Measurements from ENCODE around the gene TRIL. TPM values are rescaled to one million over a fixed set of nuclear protein-coding genes. Genes with fewer than 3 reads are reported as not detected.
A peak's percentile ranks its signal among the peaks of the same experiment; 100 is the strongest.

Gene TRIL
- total and polyA plus RNA-seq, 2 of the 4 experiments (the other 2 are of a cell fraction) = under 0.01 to 0.09 TPM

DNA sequence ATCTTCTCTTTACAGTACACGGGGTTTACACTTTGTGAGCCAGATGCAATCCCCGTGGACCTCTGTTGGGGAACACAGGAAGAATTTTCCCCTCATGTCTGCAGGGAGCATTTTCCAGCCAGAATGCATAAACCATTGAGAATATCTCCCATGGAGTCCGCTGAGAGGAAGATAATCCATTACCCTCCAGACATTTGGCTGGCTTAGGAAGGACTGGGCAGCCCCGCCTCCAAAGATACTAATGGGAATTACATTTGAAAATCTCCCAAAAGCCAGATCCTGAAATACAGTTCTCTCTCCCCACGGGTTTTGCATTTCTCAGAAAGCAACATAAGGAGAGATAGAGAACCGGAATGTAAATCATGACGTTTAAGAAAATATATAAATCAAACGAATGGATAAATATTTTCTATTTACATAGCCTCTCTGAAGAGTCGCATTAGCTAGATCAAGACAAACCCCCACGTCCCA, 53.5 kb downstream of the TRIL start:
- no peaks in the 10 kb centered on the region for H3K9me1 ChIP-seq (ENCODE audit: insufficient read depth, low read length)
- POLR2A ChIA-PET (ENCODE audit: unreplicated experiment) = interaction anchor here (0.6 kb wide), 1 partner anchor 67 kb away, joined by 3 read pairs; no protein-coding TSS in a partner anchor
- H3K27me3 ChIP-seq (ENCODE audit: control insufficient read depth, insufficient read depth, low read length) = peaks cover 3% of the 10 kb centered on the region
- no peak overlapping the region for H4K91ac ChIP-seq (ENCODE audit: insufficient read depth, low read depth, low read length)
- no peak overlapping the region for H3K14ac ChIP-seq (replicated peaks; ENCODE audit: low read depth, low read length)
- H3K79me1 ChIP-seq (ENCODE audit: low read depth in 1 of 2, low read length in 2 of 2) = no peaks in the 10 kb centered on the region
- intact Hi-C loops (cut with micrococcal nuclease) (no loop called here), in situ Hi-C loops (cut with MboI; ENCODE audit: low sequenced_read_pairs) (no loop called here), dilution Hi-C loops (cut with HindIII; ENCODE audit: low sequenced_read_pairs, unreplicated experiment) (no loop called here)
- H3K4me3 ChIP-seq (ENCODE audit: insufficient read depth, low read depth, low read length) = peak overlapping the region; percentile 30
- no peak overlapping the region for H2BK20ac ChIP-seq (ENCODE audit: low read depth, low read length)
- ATAC-seq (ENCODE audit: low read depth) (peak; percentile 82), DNase-seq (no peak)
- no peak overlapping the region for H3K4ac ChIP-seq (ENCODE audit: low read depth, low read length)
- H3K18ac ChIP-seq (ENCODE audit: low read depth, low read length) = no peak overlapping the region
- H3K27ac ChIP-seq (ENCODE audit: insufficient read depth, low read length) = no peak overlapping the region
- H2AFZ ChIP-seq (replicated peaks; ENCODE audit: low read length, poor library complexity) = peak overlapping the region; percentile 16
- H3K56ac ChIP-seq (ENCODE audit: extremely low read depth, insufficient read depth, low read length) = no peak overlapping the region
- no peak overlapping the region for H4K5ac ChIP-seq (ENCODE audit: low read depth, low read length)
- no peak overlapping the region for H2AK5ac ChIP-seq (ENCODE audit: low read depth, low read length)
- H3K4me2 ChIP-seq (ENCODE audit: low read depth, low read length) = peak overlapping the region; percentile 86
- no peaks in the 10 kb centered on the region; the same call in 1 of the 2 replicates for H3K4me1 ChIP-seq (ENCODE audit: control insufficient read depth, insufficient read depth, low read length)
- no peaks in the 10 kb centered on the region for H4K20me1 ChIP-seq (ENCODE audit: insufficient read depth, low read length)
- no peaks in the 10 kb centered on the region for H3K9me3 ChIP-seq (ENCODE audit: control insufficient read depth, insufficient read depth, low read length)
- no peak overlapping the region for H2BK5ac ChIP-seq (ENCODE audit: low read depth, low read length, poor library complexity, severe bottlenecking)
- TF ChIP-seq CEBPB (IDR thresholded peaks at IDR 0.05; ENCODE audit: low read depth, low read length) (no peak), RCOR1 (IDR thresholded peaks at IDR 0.05; ENCODE audit: insufficient replicate concordance, low read length) (no peak), RFX5 (IDR thresholded peaks at IDR 0.05; ENCODE audit: low read depth, low read length) (no peak), FOS (IDR thresholded peaks at IDR 0.05; ENCODE audit: low read depth, low read length) (no peak), MXI1 (IDR thresholded peaks at IDR 0.05; ENCODE audit: borderline replicate concordance, low read depth, low read length) (no peak), SMC3 (IDR thresholded peaks at IDR 0.05; ENCODE audit: low read depth, low read length) (no peak), MAZ (IDR thresholded peaks at IDR 0.05; ENCODE audit: borderline replicate concordance, low read depth, low read length) (no peak), BHLHE40 (IDR thresholded peaks at IDR 0.05; ENCODE audit: low read depth, low read length) (no peak), CHD1 (IDR thresholded peaks at IDR 0.05; ENCODE audit: low read depth, low read length) (no peak), MAFK (IDR thresholded peaks at IDR 0.05; ENCODE audit: low read depth, low read length) (no peak), POLR2A (IDR thresholded peaks at IDR 0.05; ENCODE audit: low read depth, low read length) (no peak), RAD21 (IDR thresholded peaks at IDR 0.05; ENCODE audit: low read length) (no peak), NFE2L2 (IDR thresholded peaks at IDR 0.05; ENCODE audit: low read depth, low read length) (no peak)
- TF ChIP-seq, protein P1, sequence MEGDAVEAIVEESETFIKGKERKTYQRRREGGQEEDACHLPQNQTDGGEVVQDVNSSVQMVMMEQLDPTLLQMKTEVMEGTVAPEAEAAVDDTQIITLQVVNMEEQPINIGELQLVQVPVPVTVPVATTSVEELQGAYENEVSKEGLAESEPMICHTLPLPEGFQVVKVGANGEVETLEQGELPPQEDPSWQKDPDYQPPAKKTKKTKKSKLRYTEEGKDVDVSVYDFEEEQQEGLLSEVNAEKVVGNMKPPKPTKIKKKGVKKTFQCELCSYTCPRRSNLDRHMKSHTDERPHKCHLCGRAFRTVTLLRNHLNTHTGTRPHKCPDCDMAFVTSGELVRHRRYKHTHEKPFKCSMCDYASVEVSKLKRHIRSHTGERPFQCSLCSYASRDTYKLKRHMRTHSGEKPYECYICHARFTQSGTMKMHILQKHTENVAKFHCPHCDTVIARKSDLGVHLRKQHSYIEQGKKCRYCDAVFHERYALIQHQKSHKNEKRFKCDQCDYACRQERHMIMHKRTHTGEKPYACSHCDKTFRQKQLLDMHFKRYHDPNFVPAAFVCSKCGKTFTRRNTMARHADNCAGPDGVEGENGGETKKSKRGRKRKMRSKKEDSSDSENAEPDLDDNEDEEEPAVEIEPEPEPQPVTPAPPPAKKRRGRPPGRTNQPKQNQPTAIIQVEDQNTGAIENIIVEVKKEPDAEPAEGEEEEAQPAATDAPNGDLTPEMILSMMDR (conservative IDR thresholded peaks at IDR 0.05; ENCODE audit: low read depth, low read length) = no peak
- TF ChIP-seq, protein P2, sequence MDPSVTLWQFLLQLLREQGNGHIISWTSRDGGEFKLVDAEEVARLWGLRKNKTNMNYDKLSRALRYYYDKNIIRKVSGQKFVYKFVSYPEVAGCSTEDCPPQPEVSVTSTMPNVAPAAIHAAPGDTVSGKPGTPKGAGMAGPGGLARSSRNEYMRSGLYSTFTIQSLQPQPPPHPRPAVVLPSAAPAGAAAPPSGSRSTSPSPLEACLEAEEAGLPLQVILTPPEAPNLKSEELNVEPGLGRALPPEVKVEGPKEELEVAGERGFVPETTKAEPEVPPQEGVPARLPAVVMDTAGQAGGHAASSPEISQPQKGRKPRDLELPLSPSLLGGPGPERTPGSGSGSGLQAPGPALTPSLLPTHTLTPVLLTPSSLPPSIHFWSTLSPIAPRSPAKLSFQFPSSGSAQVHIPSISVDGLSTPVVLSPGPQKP (IDR thresholded peaks at IDR 0.05; ENCODE audit: borderline replicate concordance, low read depth, low read length) = no peak
- TF ChIP-seq, protein P3, sequence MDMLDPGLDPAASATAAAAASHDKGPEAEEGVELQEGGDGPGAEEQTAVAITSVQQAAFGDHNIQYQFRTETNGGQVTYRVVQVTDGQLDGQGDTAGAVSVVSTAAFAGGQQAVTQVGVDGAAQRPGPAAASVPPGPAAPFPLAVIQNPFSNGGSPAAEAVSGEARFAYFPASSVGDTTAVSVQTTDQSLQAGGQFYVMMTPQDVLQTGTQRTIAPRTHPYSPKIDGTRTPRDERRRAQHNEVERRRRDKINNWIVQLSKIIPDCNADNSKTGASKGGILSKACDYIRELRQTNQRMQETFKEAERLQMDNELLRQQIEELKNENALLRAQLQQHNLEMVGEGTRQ (IDR thresholded peaks at IDR 0.05; ENCODE audit: low read depth, low read length) = no peak
- BruUV-seq (replicated peaks) = no TSS peak
- no peak overlapping the region for H4K8ac ChIP-seq (ENCODE audit: low read depth in 2 of 2, low read length in 2 of 2)
- no peak overlapping the region; the same call in 1 of the 2 replicates for H3K9ac ChIP-seq (ENCODE audit: low read depth, low read length)
- CTCF ChIA-PET = interaction anchor here (0.7 to 2.1 kb wide), 3 partner anchors 17 to 202 kb away, joined by 3 to 7 read pairs (median 5); no protein-coding TSS in a partner anchor
- no peaks in the 10 kb centered on the region for H3K36me3 ChIP-seq (ENCODE audit: control insufficient read depth, insufficient read depth, low read length)
- 20% methylated on average over 1 of the region's 10 CpGs; no CpG with 5 or more reads in 1 of the 2 experiments for WGBS, 2 experiments (ENCODE audit: extremely low coverage in 2 of 2, insufficient read length in 1 of 2)
- no peak overlapping the region for H2BK15ac ChIP-seq (ENCODE audit: low read depth, low read length)
- no peak overlapping the region for H2AK9ac ChIP-seq (replicated peaks; ENCODE audit: low read depth, low read length, poor library complexity)
- H3K23ac ChIP-seq (ENCODE audit: low read depth, low read length) = no peak overlapping the region
- no peak overlapping the region for H2BK120ac ChIP-seq (ENCODE audit: low read depth, low read length)
